GM19372 (cell line): ENCODE data around the gene HORMAD2.
"Not testable (repeated sequence)": the region's sequence is repeated elsewhere in the genome, so short reads cannot be mapped to it uniquely, and the experiment has no call there.

Source experiments
- ATAC-seq: cut with Tn5 transposase; IDR thresholded peaks from one replicate; pipeline ENCODE4 v1.9.1; 2021; ENCODE audit warnings: mild to moderate bottlenecking, low read depth, moderate library complexity; ENCODE audit not compliant: unreplicated experiment

Gene HORMAD2

GRCh38 chr22:30054764-30055069, 25.5 kb upstream of the HORMAD2 start:
- no peak for ATAC-seq

- no peak for ATAC-seq
Measured at GRCh38 chr22:30056015-30056414, 24.2 kb upstream of the HORMAD2 start.

GRCh38 chr22:30057375-30057774, 22.9 kb upstream of the HORMAD2 start:
- ATAC-seq, result no peak

- ATAC-seq, result not testable (repeated sequence)
Measured at GRCh38 chr22:30059346-30060020, 20.8 kb upstream of the HORMAD2 start.

GRCh38 chr22:30061094-30061493, 19.2 kb upstream of the HORMAD2 start:
- ATAC-seq, result not testable (repeated sequence)

GRCh38 chr22:30062259-30062658, 18.0 kb upstream of the HORMAD2 start:
- ATAC-seq, result no peak

- no peak for ATAC-seq
Measured at GRCh38 chr22:30062950-30063349, 17.3 kb upstream of the HORMAD2 start.

- no peak for ATAC-seq
Measured at GRCh38 chr22:30064172-30064571, 16.1 kb upstream of the HORMAD2 start.

GRCh38 chr22:30073743-30074142, 6.5 kb upstream of the HORMAD2 start:
- ATAC-seq, result no peak

- no peak for ATAC-seq
Measured at GRCh38 chr22:30074147-30074546, 6.1 kb upstream of the HORMAD2 start.

- ATAC-seq, result no peak
Measured at GRCh38 chr22:30074994-30075393, 5.3 kb upstream of the HORMAD2 start.

GRCh38 chr22:30077279-30077880, 2.9 kb upstream of the HORMAD2 start:
- no peak for ATAC-seq

GRCh38 chr22:30078320-30079311, 1.6 kb upstream of the HORMAD2 start:
- no peak for ATAC-seq

GRCh38 chr22:30080805-30081204, 541 bp downstream of the HORMAD2 start:
- ATAC-seq, result no peak

- no peak for ATAC-seq
Measured at GRCh38 chr22:30086496-30086895, 6.2 kb downstream of the HORMAD2 start.

- not testable (repeated sequence) for ATAC-seq
Measured at GRCh38 chr22:30087037-30087436, 6.8 kb downstream of the HORMAD2 start.

- ATAC-seq, result no peak
Measured at GRCh38 chr22:30087611-30088010, 7.3 kb downstream of the HORMAD2 start.

- ATAC-seq, result no peak
Measured at GRCh38 chr22:30088468-30088867, 8.2 kb downstream of the HORMAD2 start.

- no peak for ATAC-seq
Measured at GRCh38 chr22:30089655-30089974, 9.4 kb downstream of the HORMAD2 start.

- ATAC-seq, result no peak
Measured at GRCh38 chr22:30092686-30093085, 12.4 kb downstream of the HORMAD2 start.

- ATAC-seq, result no peak
Measured at GRCh38 chr22:30094804-30095203, 14.5 kb downstream of the HORMAD2 start.
